A549 (cell line): ENCODE data around the gene SDF4. TPM values are rescaled to one million over a fixed set of nuclear protein-coding genes. Genes with fewer than 3 reads are reported as not detected.

ENCODE experiments used
- ATAC-seq, 2 experiments: fragments of 200-7000 bp in 1 of 2; fragments of >200 bp in 1 of 2; cut with Nextera tagmentation in 1 of 2; cut with Tn5 transposase in 1 of 2; 3 replicates each; pipeline versions ENCODE4 v1.8.0 to v1.9.1; 2018 to 2020; ENCODE audit warnings: mild to moderate bottlenecking in 1 of 2, moderate library complexity in 1 of 2
- CTCF ChIA-PET: fragments of 300-600 bp; sonication (Branson Sonifier 250); formaldehyde crosslinking; extraction: SDS; loops from one replicate; lab custom pipeline; 2021; ENCODE audit warnings: antibody characterized with exemption, inconsistent platforms; lab: Yijun Ruan, JAX
- POLR2A ChIA-PET: fragments of 350-600 bp; formaldehyde crosslinking; extraction: SDS; loops from one replicate; lab custom pipeline; 2021; ENCODE audit warnings: antibody characterized with exemption, inconsistent platforms; lab: Yijun Ruan, JAX
- DNase-seq, 2 experiments: peaks; one replicate each; pipeline versions ENCODE4 v3.0.0 to v3.0.0-alpha.2; 2011 to 2016; ENCODE audit warnings: low read depth in 1 of 2, low spot score in 1 of 2
- FAIRE-seq: peaks from 2 replicates; lab custom pipeline; 2011; peaks lifted over from hg19 to GRCh38; lab: Jason Lieb, UNC
- H3K27ac ChIP-seq, 2 experiments: fragments of >200 bp; sonication (Bioruptor Twin); formaldehyde crosslinking; 3 replicates each; pipeline ENCODE4 v1.5.1; 2016 to 2017
- H3K4me1 ChIP-seq: fragments of >200 bp; sonication (Bioruptor Twin); formaldehyde crosslinking; 3 replicates; pipeline ENCODE4 v1.6.1; 2016
- H3K4me2 ChIP-seq: fragments of >200 bp; sonication (Bioruptor Twin); formaldehyde crosslinking; 3 replicates; pipeline ENCODE4 v1.6.1; 2016
- H3K4me3 ChIP-seq: fragments of >200 bp; sonication (Bioruptor Twin); formaldehyde crosslinking; 3 replicates; pipeline ENCODE4 v1.5.1; 2016
- H3K9me3 ChIP-seq: fragments of >200 bp; sonication (Bioruptor Twin); formaldehyde crosslinking; 3 replicates; pipeline ENCODE4 v1.6.1; 2016
- BCL3 ChIP-seq: fragments of >200 bp; sonication (Bioruptor Twin); formaldehyde crosslinking; IDR thresholded peaks from 3 replicates; pipeline ENCODE4 v1.6.1; 2016
- CBX2 ChIP-seq: fragments of 200-600 bp; sonication (generic); IDR thresholded peaks from 2 replicates; pipeline ENCODE4 v1.6.1; 2016; ENCODE audit warnings: low read depth, mild to moderate bottlenecking, borderline replicate concordance
- CBX8 ChIP-seq: fragments of 200-600 bp; sonication (generic); IDR thresholded peaks from 2 replicates; pipeline ENCODE4 v1.6.1; 2016
- CHD2 ChIP-seq: fragments of 150-350 bp; IDR thresholded peaks from 2 replicates; pipeline ENCODE4 v1.6.1; 2014; ENCODE audit warnings: low read length; ENCODE audit not compliant: partially characterized antibody
- CHD4 ChIP-seq: fragments of 200-600 bp; sonication (generic); IDR thresholded peaks from 2 replicates; pipeline ENCODE4 v1.6.1; 2016; ENCODE audit warnings: antibody characterized with exemption, mild to moderate bottlenecking, borderline replicate concordance
- ELK1 ChIP-seq: fragments of 150-350 bp; IDR thresholded peaks from 2 replicates; pipeline ENCODE4 v1.6.1; 2014; ENCODE audit warnings: low read depth, mild to moderate bottlenecking, low read length
- FOSB ChIP-seq: fragments of 250-450 bp; sonication (Bioruptor Pico); IDR thresholded peaks from 2 replicates; pipeline ENCODE4 v1.5.0; 2020; ENCODE audit warnings: mild to moderate bottlenecking, moderate library complexity
- FOXS1 ChIP-seq: fragments of 250-450 bp; sonication (Bioruptor Pico); IDR thresholded peaks from 2 replicates; pipeline ENCODE4 v1.5.0; 2020; ENCODE audit warnings: mild to moderate bottlenecking, moderate library complexity
- GATA3 ChIP-seq: IDR thresholded peaks from 2 replicates; pipeline ENCODE4 v1.6.1; 2012; ENCODE audit warnings: borderline replicate concordance
- HMGXB4 ChIP-seq: fragments of 250-450 bp; sonication (Bioruptor Pico); IDR thresholded peaks from 2 replicates; pipeline ENCODE4 v1.5.0; 2021; ENCODE audit warnings: mild to moderate bottlenecking, moderate library complexity, borderline replicate concordance
- JUN ChIP-seq, 2 experiments: fragments of >200 bp; sonication (Bioruptor Twin); formaldehyde crosslinking; IDR thresholded peaks; 2 replicates in 1 of 2; 3 replicates in 1 of 2; pipeline ENCODE4 v1.6.1; 2016 to 2017
- NFE2L2 ChIP-seq: fragments of 150-350 bp; conservative IDR thresholded peaks from 2 replicates; pipeline ENCODE4 v1.6.1; 2014; ENCODE audit warnings: low read length
- NR3C1 ChIP-seq: fragments of >200 bp; sonication (Bioruptor Twin); formaldehyde crosslinking; IDR thresholded peaks from 3 replicates; pipeline ENCODE4 v1.6.1; 2017
- PBX3 ChIP-seq: IDR thresholded peaks from 2 replicates; pipeline ENCODE4 v1.6.1; 2012
- RAD21 ChIP-seq, 2 experiments: fragments of >200 bp in 1 of 2; sonication (Bioruptor Twin) in 1 of 2; formaldehyde crosslinking in 1 of 2; IDR thresholded peaks in 1 of 2; conservative IDR thresholded peaks in 1 of 2; 2 replicates in 1 of 2; 3 replicates in 1 of 2; pipeline ENCODE4 v1.6.1; 2012 to 2018; ENCODE audit warnings: inconsistent platforms in 1 of 2
- REST ChIP-seq: fragments of 200-600 bp; sonication (generic); IDR thresholded peaks from 2 replicates; pipeline ENCODE4 v1.6.1; 2016; ENCODE audit warnings: antibody characterized with exemption, mild to moderate bottlenecking, moderate library complexity
- SMC3 ChIP-seq: fragments of >200 bp; sonication (Bioruptor Twin); formaldehyde crosslinking; IDR thresholded peaks from 3 replicates; pipeline ENCODE4 v1.6.1; 2018; ENCODE audit warnings: inconsistent platforms
- ZFP36 ChIP-seq: fragments of 450-650 bp; IDR thresholded peaks from 2 replicates; pipeline ENCODE4 v1.6.1; 2014; ENCODE audit warnings: borderline replicate concordance; ENCODE audit not compliant: partially characterized antibody
- WGBS: methylation state at CpG from one replicate; pipeline ENCODE4 v1.1.6; 2017; ENCODE audit errors: missing lambda C conversion rate; 5-methylcytosine and 5-hydroxymethylcytosine counted together
- polyA plus RNA-seq, 4 experiments: library from polyadenylated mRNA; depleted of rRNA in 3 of 4; stranded (reverse); fragments of >200 nt; fragmentation: RNase III in 1 of 4; extraction: RNeasy Plus Mini Kit Qiagen cat#74134 plus additional on column Dnase treatment in 1 of 4; gene quantifications; 2 replicates in 3 of 4; 3 replicates in 1 of 4; pipeline ENCODE4 v1.2.3, GENCODE V29; 2011 to 2017

SDF4 gene
- polyA plus RNA-seq, 2 of the 4 experiments (the other 2 are of a cell fraction) = 58.3 to 97.4 TPM

GRCh38 chr1:1179983-1180861 is 51.6 kb downstream of the SDF4 start:
- Histone ChIP-seq H3K27ac (no peak overlapping the region), H3K4me1 (no peaks in the 10 kb centered on the region), H3K4me2 (no peak overlapping the region), H3K9me3 (no peaks in the 10 kb centered on the region), H3K4me3 (no peak overlapping the region)
- FAIRE-seq (no peak), DNase-seq (no peak), ATAC-seq (no peak)
- WGBS = 100% methylated on average over 1 of the region's 51 CpGs
- CTCF ChIA-PET = interaction anchor here (0.6 to 1.2 kb wide), 3 partner anchors 57 to 121 kb away, joined by 3 to 5 read pairs (median 4); no protein-coding TSS in a partner anchor
- POLR2A ChIA-PET = no interaction called here
- TF ChIP-seq PBX3 (no peak), NFE2L2 (no peak), SMC3 (no peak), RAD21 (conservative IDR thresholded peaks at IDR 0.05 in 1 of 2, IDR thresholded peaks at IDR 0.05 in 1 of 2) (no peak), CHD2 (no peak), ELK1 (no peak), CBX2 (no peak), CBX8 (no peak), FOSB (CRISPR knock-in tag) (no peak), HMGXB4 (CRISPR knock-in tag) (no peak), ZFP36 (no peak), CHD4 (no peak), BCL3 (no peak), REST (no peak), NR3C1 (no peak), JUN (IDR thresholded peaks at IDR 0.05) (no peak), GATA3 (no peak), FOXS1 (no peak)
